ENCODE measurements around the gene RNASEH2A.

GRCh38 chr19:12782424-12783290 is 23.7 kb upstream of the RNASEH2A start:
- TF ChIP-seq GATA3 (IDR thresholded peaks at IDR 0.05; ENCODE audit: low read depth, low read length), result no peak
- TF ChIP-seq GATA2 (IDR thresholded peaks at IDR 0.05; ENCODE audit: low read depth, low read length), result no peak
